ENCODE measurements around the gene ULK3. TPM values are rescaled to one million over a fixed set of nuclear protein-coding genes. Genes with fewer than 3 reads are reported as not detected.

ULK3 gene
- total RNA-seq, 2 experiments from 2014 or later, result 56.6 to 66.4 TPM

GRCh38 chr15:74837482-74838136, 5.3 kb downstream of the ULK3 start:
- POLR2A ChIA-PET, result no interaction called here
- H3K27me3 Mint-ChIP-seq, result no peaks in the 10 kb centered on the region
- peaks cover 6% of the 10 kb centered on the region for H3K36me3 Mint-ChIP-seq (ENCODE audit: low read depth)
- H3K9me3 Mint-ChIP-seq, result no peaks in the 10 kb centered on the region
- peaks cover 21% of the 10 kb centered on the region for H3K4me1 Mint-ChIP-seq
- DNase-seq, result no peak
- no peak overlapping the region for H3K4me3 Mint-ChIP-seq
- no peak overlapping the region for H3K27ac Mint-ChIP-seq
- CTCF ChIA-PET, result interaction anchor here (0.8 to 1.6 kb wide), 4 partner anchors 10 to 50 kb away, joined by 3 to 5 read pairs (median 3); no protein-coding TSS in a partner anchor

- no peak for DNase-seq
- peaks cover 13% of the 10 kb centered on the region for H3K4me1 Mint-ChIP-seq
- no peaks in the 10 kb centered on the region for H3K27me3 Mint-ChIP-seq
- H3K9me3 Mint-ChIP-seq, result no peaks in the 10 kb centered on the region
- no peak overlapping the region for H3K27ac Mint-ChIP-seq
- peaks cover 3% of the 10 kb centered on the region for H3K36me3 Mint-ChIP-seq (ENCODE audit: low read depth)
- ChIA-PET POLR2A (no interaction called here), CTCF (interaction anchor here (1.2 to 1.4 kb wide), 3 partner anchors 9 to 65 kb away, joined by 3 to 4 read pairs (median 3); no protein-coding TSS in a partner anchor)
- no peak overlapping the region for H3K4me3 Mint-ChIP-seq
Observed at GRCh38 chr15:74836846-74837245, 6.1 kb downstream of the ULK3 start.

DNA sequence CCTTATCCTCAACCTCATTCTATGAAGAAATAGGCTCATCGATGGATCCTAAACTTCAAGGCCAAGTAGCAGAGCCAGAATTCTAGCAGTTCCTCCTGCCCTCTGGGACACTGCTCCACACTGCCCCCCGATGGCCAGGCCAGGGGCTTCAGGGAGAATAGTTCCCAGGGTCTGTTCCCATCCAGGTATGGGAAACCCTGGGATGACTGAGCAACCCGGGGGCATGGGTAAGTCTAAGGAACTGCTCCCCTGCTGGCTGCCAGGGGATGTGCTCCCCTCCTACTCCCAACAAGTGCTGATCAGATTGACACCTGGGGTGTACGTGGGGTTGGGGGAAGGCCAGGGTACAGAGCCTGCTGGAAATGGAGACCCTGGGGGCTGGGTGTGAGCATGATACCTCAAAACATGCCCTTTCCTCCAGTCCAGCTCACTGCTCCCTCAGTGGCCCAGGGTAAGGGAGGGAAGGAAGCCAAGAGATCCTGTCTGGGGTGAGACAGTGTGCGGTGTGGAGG, 7.6 kb downstream of the ULK3 start:
- ChIA-PET CTCF (interaction anchor here (0.7 to 1.7 kb wide), 7 partner anchors 10 to 67 kb away, joined by 3 to 6 read pairs (median 5); no protein-coding TSS in a partner anchor), POLR2A (no interaction called here)
- Mint-ChIP-seq H3K4me3 (no peak overlapping the region), H3K4me1 (no peaks in the 10 kb centered on the region), H3K36me3 (ENCODE audit: low read depth) (peaks cover 1% of the 10 kb centered on the region), H3K27me3 (no peaks in the 10 kb centered on the region), H3K27ac (no peak overlapping the region), H3K9me3 (no peaks in the 10 kb centered on the region)
- DNase-seq, result peak; percentile 49

- H3K9me3 Mint-ChIP-seq, result no peaks in the 10 kb centered on the region
- no peaks in the 10 kb centered on the region for H3K36me3 Mint-ChIP-seq (ENCODE audit: low read depth)
- H3K4me3 Mint-ChIP-seq, result no peak overlapping the region
- H3K4me1 Mint-ChIP-seq, result peaks cover 5% of the 10 kb centered on the region
- POLR2A ChIA-PET, result no interaction called here
- H3K27me3 Mint-ChIP-seq, result peaks cover 4% of the 10 kb centered on the region
- CTCF ChIA-PET, result interaction anchor here (0.6 to 2.4 kb wide), 8 partner anchors 9 to 690 kb away, joined by 3 to 7 read pairs (median 3); partner anchors contain the start of gene FAM219B
- no peak for DNase-seq
- H3K27ac Mint-ChIP-seq, result no peak overlapping the region
Observed at GRCh38 chr15:74833376-74834107, 9.4 kb downstream of the ULK3 start.

- Mint-ChIP-seq H3K4me3 (no peak overlapping the region), H3K36me3 (ENCODE audit: low read depth) (no peaks in the 10 kb centered on the region), H3K9me3 (no peaks in the 10 kb centered on the region), H3K27ac (no peak overlapping the region), H3K27me3 (peaks cover 7% of the 10 kb centered on the region), H3K4me1 (peaks cover 5% of the 10 kb centered on the region)
- DNase-seq, result no peak
- ChIA-PET CTCF (interaction anchor here (1.0 to 2.4 kb wide), 5 partner anchors 9 to 73 kb away, joined by 3 to 5 read pairs (median 3); partner anchors contain the start of gene FAM219B), POLR2A (no interaction called here)
Observed at GRCh38 chr15:74832826-74833225, 10.1 kb downstream of the ULK3 start.

DNA sequence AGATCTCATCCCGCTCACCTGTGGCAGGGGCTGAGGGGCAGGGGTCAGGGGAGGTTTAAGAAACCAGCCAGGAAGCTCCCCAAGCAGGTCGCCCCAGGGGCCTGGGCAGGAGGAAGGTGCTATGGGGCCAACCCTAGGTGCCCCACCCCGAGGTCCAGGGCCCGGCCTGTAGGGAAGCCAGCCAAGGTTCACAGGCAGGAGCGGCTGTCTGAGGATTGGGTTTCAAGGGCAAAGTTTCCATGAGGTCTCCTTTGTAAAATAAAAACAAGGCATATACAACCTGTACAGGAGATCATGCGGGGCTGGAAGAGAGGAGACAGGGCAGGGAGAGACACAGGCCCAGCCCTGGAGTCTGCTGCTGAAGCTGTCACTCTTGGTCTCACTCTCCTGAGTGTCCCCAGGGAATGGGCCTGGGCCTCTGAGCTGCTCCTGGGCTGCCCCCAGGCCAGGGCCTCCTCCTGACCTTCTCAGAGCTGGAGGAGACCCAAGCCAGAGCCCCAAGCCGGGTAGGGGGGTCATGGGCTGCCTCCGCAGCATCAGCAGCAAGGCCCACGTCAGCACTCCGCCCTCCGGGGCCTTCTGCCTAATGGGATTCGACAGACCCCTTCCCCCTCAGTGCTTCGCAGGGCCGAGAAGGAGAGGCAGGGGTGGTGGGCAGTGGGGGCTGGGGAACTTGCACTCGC, 11.0 kb downstream of the ULK3 start:
- no peaks in the 10 kb centered on the region for H3K9me3 Mint-ChIP-seq
- peaks cover 14% of the 10 kb centered on the region for H3K27me3 Mint-ChIP-seq
- peaks cover 6% of the 10 kb centered on the region for H3K4me1 Mint-ChIP-seq
- H3K27ac Mint-ChIP-seq, result no peak overlapping the region
- CTCF ChIA-PET, result interaction anchor here (2.1 to 2.4 kb wide), 2 partner anchors 10 to 13 kb away, joined by 5 to 7 read pairs; no protein-coding TSS in a partner anchor
- no peak for DNase-seq
- POLR2A ChIA-PET, result no interaction called here
- H3K36me3 Mint-ChIP-seq (ENCODE audit: low read depth), result no peaks in the 10 kb centered on the region
- no peak overlapping the region for H3K4me3 Mint-ChIP-seq

DNA sequence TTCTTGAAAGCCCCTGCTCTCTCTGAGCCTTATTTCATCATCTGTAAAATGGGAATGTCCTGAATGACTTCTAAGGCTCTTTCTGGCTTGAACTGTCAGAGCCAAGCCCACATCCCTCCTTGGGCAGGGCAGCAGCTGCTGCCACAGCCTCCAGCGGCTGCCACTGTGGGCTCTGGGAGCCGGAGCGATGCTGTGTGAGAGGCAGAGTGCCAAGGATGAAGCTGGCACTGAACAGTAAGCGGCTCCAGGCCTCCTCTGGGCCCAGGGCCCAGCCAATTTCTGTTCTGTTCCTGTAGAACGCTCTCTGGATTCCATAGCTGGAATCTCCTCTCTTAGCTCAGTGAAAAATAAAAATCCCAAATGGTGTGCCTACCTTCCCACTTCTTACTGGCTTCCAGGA, 12.1 kb downstream of the ULK3 start:
- Mint-ChIP-seq H3K36me3 (ENCODE audit: low read depth) (no peaks in the 10 kb centered on the region), H3K4me1 (peaks cover 10% of the 10 kb centered on the region), H3K9me3 (no peaks in the 10 kb centered on the region), H3K27ac (no peak overlapping the region), H3K27me3 (peaks cover 16% of the 10 kb centered on the region), H3K4me3 (no peak overlapping the region)
- CTCF ChIA-PET, result interaction anchor here (1.0 to 2.1 kb wide), 3 partner anchors 14 to 120 kb away, joined by 3 to 7 read pairs (median 4); no protein-coding TSS in a partner anchor
- no peak for DNase-seq
- POLR2A ChIA-PET, result no interaction called here

DNA sequence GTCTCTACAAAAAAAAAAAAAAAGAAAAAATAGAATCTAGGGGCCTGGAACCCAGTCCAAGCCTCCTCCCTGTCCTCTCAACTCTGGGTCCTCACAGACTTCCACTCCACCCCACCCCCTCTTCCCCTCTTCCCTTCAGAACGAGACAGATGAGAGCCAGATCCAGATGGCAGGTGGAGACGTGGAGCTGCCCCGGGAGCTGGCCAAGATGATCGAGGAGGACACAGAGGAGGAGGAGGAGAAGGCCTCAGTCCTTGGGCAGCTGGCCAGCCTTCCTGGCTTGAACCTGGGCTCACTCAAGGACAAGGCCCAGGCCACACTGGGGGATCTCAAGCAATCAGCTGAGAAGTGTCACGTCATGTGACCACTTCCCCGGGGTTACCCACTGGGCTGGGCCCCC, 13.0 kb downstream of the ULK3 start:
- no peaks in the 10 kb centered on the region for H3K9me3 Mint-ChIP-seq
- H3K36me3 Mint-ChIP-seq (ENCODE audit: low read depth), result no peaks in the 10 kb centered on the region
- H3K4me3 Mint-ChIP-seq, result no peak overlapping the region
- H3K27me3 Mint-ChIP-seq, result peaks cover 20% of the 10 kb centered on the region
- no peak overlapping the region for H3K27ac Mint-ChIP-seq
- POLR2A ChIA-PET, result no interaction called here
- H3K4me1 Mint-ChIP-seq, result peaks cover 10% of the 10 kb centered on the region
- CTCF ChIA-PET, result interaction anchor here (0.6 to 2.1 kb wide), 7 partner anchors 15 to 121 kb away, joined by 3 to 7 read pairs (median 4); no protein-coding TSS in a partner anchor
- DNase-seq, result no peak

DNA sequence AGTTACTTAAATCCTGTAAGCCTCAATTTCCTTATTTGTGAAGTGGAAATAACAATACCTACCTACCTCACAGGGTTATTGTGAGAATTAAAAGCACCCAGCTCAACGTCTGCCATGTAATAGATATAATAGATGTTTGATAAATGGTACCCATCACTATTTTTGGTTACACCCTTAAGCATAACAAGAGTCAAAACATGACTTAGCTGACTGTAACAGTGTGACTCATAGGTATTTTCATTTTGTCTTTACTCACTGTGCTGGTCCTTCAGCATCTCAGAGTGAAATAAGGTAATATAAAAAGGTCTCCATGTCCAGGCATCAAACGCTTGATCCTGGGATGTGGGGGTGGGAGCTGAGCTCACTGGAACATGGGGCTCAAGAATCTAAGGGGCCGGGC, 13.5 kb downstream of the ULK3 start:
- POLR2A ChIA-PET, result interaction anchor here (0.6 kb wide), 2 partner anchors 19 to 280 kb away, joined by 3 read pairs; no protein-coding TSS in a partner anchor
- Mint-ChIP-seq H3K9me3 (no peaks in the 10 kb centered on the region), H3K4me1 (peaks cover 10% of the 10 kb centered on the region), H3K4me3 (no peak overlapping the region), H3K36me3 (ENCODE audit: low read depth) (no peaks in the 10 kb centered on the region), H3K27me3 (peaks cover 24% of the 10 kb centered on the region), H3K27ac (no peak overlapping the region)
- CTCF ChIA-PET, result interaction anchor here (0.9 to 2.1 kb wide), 4 partner anchors 15 to 58 kb away, joined by 3 to 7 read pairs (median 5); no protein-coding TSS in a partner anchor
- DNase-seq, result no peak

DNA sequence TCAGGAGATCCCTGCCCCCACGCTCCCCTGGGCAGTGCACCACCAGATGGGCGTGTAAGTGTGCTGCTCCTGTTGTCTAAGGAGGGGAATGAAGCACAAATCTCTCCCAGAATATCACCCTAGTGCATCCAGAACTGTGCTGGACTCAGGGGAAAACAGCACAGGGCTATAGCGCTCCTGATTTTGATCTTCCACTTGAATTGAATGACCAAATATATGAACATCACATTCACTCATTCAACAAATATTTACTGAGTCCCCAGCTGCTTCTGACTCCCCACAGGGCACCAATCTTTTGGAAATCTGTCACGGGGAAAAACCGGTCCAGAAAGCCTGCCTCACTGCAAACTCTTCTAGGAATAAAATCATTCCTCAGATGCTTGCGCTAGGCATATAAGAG, 14.1 kb downstream of the ULK3 start:
- Mint-ChIP-seq H3K27ac (no peak overlapping the region), H3K9me3 (no peaks in the 10 kb centered on the region), H3K4me3 (no peak overlapping the region), H3K36me3 (ENCODE audit: low read depth) (no peaks in the 10 kb centered on the region), H3K27me3 (peaks cover 24% of the 10 kb centered on the region), H3K4me1 (peaks cover 10% of the 10 kb centered on the region)
- CTCF ChIA-PET, result interaction anchor here (0.6 to 2.1 kb wide), 5 partner anchors 12 to 52 kb away, joined by 3 to 7 read pairs (median 3); no protein-coding TSS in a partner anchor
- DNase-seq, result no peak
- POLR2A ChIA-PET, result interaction anchor here (0.6 kb wide), 2 partner anchors 18 to 279 kb away, joined by 3 read pairs; no protein-coding TSS in a partner anchor

- Mint-ChIP-seq H3K9me3 (no peaks in the 10 kb centered on the region), H3K4me1 (peaks cover 10% of the 10 kb centered on the region), H3K27ac (no peak overlapping the region), H3K36me3 (ENCODE audit: low read depth) (no peaks in the 10 kb centered on the region), H3K4me3 (no peak overlapping the region), H3K27me3 (peaks cover 24% of the 10 kb centered on the region)
- CTCF ChIA-PET, result interaction anchor here (0.7 to 2.1 kb wide), 6 partner anchors 9 to 61 kb away, joined by 3 to 7 read pairs (median 4); partner anchors contain the start of gene CSK
- no peak for DNase-seq
- POLR2A ChIA-PET, result no interaction called here
Observed at GRCh38 chr15:74827614-74828013, 15.3 kb downstream of the ULK3 start.

- no peaks in the 10 kb centered on the region for H3K36me3 Mint-ChIP-seq (ENCODE audit: low read depth)
- POLR2A ChIA-PET, result no interaction called here
Observed at GRCh38 chr15:74826921-74827320, 16.0 kb downstream of the ULK3 start.

More at GRCh38 chr15:74826921-74827320, 16.0 kb downstream of the ULK3 start:
- Mint-ChIP-seq H3K4me1 (peaks cover 10% of the 10 kb centered on the region), H3K9me3 (no peaks in the 10 kb centered on the region), H3K4me3 (no peak overlapping the region), H3K27ac (no peak overlapping the region), H3K27me3 (peaks cover 24% of the 10 kb centered on the region)
- CTCF ChIA-PET, result interaction anchor here (0.8 to 2.1 kb wide), 5 partner anchors 10 to 75 kb away, joined by 4 to 7 read pairs (median 5); partner anchors contain the start of gene CSK
- DNase-seq, result no peak
